NK-92 treated with Interleukin-12 subunit alpha and Interleukin-12 subunit beta, amount 100 ng/mL, for 24 hours (cell line): Measurements from ENCODE around the gene CACNA2D2.

Experiments
- DNase-seq: peaks from one replicate; lab custom pipeline; 2025; lab: John Stamatoyannopoulos, UW

CACNA2D2 gene

DNA sequence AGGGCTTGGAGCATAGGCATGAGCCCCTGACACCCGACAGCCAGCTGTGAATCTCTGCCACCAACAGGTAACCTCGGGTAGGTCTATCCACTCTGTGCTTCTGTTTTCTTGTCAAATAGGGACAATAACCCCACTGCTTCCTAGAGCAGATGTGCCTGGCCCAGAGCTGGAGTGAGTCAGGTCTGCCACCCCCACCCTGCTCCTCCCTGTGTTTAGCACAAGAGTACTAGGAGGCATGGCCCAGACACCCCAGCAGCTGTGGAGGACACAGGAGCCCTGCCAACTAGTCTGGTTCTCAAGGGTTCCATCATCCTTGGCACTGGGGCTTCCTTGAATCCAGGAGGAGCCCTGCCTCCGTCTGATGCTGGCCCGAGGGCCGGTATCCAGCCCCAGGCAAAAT, 110.4 kb downstream of the CACNA2D2 start:
- DNase-seq, result no peak

GRCh38 chr3:50392101-50392715, 111.2 kb downstream of the CACNA2D2 start:
- no peak for DNase-seq

DNA sequence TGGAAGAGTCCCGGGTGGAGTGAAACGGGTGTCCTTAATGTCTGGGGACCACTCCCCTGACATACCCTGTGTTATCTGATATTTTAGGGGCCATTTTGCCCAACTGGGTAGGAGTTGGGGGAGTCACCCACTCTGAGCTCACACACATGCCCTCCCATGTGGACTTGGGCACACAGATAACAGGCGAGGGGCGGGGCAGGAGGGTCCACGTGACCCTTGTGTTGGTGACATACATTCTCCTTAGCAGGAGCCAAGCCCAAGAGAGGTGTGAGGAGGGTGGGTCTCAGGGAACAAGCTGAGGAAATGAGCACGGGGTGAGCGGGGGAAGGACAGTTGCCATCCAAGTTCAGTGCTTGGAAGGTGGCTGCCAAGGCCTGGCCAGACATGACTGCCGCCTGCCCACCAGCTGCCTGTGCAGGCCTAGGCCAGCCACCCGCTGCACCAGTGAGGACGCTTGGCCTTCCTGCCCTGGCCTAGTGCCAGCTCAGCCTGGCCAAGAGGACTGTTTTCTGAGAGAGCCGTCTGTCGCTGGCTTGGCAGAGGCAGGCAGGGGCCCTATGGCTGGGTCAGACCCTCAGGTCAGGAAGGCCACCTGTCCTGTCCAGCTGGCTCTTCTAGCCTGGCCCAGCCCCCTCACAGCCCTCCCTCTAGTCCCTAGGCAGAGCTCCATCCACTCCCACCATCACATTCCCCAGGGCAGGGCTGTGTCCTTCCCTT, 112.8 kb downstream of the CACNA2D2 start:
- DNase-seq, result no peak

DNA sequence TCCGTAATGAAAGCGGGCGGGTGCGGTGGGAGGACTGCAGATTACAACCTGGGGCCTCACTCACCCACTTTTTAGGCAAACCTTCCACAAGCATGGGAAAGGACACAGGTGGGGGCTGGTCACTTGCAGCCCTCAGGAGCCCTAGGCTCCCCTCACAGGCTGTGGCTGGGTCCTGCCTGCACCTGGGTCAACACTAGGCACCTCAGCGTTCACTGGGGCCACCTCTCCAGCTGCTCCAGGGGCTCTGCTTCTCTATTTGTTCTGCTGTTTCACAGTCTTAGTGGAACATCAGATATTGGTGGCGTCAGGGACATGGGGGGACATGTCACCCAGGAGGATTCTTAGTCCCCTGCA, 114.0 kb downstream of the CACNA2D2 start:
- no peak for DNase-seq

- DNase-seq, result no peak
Observed at GRCh38 chr3:50388720-50389413, 114.6 kb downstream of the CACNA2D2 start.

GRCh38 chr3:50388016-50388719, 115.3 kb downstream of the CACNA2D2 start:
- no peak for DNase-seq

GRCh38 chr3:50385754-50386153, 117.7 kb downstream of the CACNA2D2 start:
- no peak for DNase-seq

GRCh38 chr3:50383750-50384149, 119.7 kb downstream of the CACNA2D2 start:
- no peak for DNase-seq

DNA sequence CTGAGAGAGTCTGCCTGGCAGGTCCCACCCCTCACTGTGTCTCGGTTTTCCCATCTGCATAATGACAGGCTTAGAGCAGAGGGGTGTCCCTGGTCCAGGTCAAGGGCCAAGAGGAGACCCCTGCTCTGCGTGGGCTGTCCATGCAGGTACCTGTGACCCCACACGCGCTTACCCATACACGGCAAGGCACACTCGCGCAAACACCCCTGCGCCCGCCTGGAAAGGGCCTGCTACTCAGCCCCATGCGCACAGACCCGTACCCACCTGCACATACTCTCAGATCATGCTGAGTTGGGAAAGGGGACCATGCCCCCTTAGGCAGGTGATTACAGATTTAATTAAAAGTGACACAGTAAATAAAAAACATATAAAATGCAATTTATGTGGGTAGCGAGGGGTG, 120.7 kb downstream of the CACNA2D2 start:
- no peak for DNase-seq

- DNase-seq, result no peak
Observed at GRCh38 chr3:50381383-50381782, 122.1 kb downstream of the CACNA2D2 start.

DNA sequence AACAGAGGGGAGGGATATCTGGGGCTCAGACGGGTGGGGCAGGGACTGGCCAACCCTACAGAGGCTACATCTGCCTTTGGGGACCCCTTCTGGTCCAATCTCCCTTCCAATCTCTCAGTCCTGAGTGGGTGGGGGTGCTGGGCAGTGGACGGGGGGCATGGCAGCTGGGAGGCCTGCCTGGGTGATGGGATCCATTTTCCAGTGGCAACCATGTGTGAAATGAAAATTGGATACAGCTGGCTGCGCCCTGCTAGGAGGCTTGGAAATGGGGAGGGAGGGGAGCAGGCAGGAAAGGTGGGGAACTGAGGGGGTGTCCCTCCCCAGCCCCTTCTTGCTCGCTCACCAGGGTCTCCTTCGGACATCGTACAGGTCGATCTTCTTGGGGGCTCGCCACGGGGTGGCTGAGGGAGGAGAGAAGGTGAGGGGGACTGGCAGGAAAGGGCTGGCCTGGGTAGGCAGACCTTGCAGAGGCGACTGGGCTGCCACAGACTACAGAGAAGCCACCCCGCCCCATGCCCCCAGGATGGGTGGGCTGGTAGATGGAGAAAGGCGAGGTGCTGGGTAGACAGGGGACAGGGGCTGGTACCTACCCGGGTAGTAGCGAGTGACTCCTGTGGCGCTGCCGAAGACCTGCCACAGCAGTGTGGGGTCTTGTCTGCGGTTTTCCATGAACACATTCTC, 122.9 kb downstream of the CACNA2D2 start:
- no peak for DNase-seq

DNA sequence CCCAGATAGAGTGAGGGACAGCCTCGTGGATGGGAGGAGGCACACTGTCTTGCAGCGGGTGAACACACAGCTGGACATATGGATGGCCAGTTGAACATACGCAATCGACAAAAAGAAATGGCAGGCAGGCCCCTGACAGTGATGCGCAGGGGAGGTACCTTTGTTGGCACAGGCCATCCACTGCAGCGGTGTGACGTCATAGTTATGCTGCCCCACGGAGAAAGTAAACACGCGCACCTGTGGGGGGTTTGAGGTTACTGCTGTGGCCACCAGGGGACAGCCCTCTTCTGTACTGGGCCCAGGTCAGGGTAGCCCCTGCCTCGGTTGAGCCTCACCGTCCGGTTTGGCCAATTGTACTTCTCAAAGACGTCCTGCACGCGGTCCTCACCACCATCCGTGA, 124.7 kb downstream of the CACNA2D2 start:
- DNase-seq, result no peak

DNA sequence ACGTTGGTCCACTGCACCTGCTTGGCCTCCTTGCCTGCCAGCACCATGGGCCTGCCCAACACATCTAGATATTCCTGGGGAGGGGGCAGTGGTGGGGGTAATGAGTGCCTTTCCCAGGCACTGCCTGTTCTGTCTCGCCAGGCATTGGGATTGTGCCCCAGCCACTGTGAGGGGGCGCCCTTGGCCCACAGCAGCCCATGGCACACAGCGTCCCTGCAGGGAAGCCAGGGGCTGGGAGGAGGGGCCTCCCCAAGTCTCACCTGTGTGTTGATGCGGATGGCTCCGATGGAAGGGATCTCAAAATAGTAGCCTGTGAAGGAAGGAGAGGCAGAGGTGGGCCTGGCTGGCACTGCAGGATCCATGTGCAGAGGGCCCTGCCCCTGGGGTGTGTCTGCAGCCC, 125.4 kb downstream of the CACNA2D2 start:
- no peak for DNase-seq

DNA sequence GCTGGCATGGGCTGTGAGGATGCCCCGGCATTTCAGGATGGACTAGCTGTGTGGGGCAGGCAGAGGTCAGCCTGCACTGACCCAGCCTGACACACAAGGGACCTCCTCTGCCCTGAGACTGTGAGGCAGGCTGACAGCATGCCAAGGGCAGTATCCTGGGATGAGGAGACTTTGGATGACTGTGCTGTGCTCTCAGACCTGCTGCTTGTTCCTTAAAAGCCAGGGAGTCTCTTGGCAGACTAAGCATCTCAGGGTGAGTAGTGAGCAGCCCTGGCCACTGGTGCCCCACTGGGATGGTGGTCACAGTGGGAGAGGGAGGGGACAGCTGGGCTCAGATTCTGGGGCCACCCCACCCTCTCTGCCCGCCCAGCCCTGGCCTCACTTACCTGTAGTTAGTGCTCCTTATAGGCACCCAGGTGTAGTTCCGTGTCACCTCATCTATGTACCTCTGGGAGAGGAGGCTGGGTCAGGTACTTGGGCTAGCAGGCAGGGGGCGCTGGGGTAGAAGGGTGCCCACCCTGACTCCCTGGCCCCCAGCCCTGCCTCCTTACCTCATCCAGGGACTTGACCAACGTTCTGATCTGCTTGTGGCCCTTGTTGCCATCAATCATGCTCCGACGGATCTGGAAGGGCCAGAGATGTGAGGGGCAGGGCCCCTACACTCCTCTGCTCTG, 128.0 kb downstream of the CACNA2D2 start:
- DNase-seq, result no peak

- DNase-seq, result no peak
Observed at GRCh38 chr3:50374363-50375257, 128.8 kb downstream of the CACNA2D2 start.

DNA sequence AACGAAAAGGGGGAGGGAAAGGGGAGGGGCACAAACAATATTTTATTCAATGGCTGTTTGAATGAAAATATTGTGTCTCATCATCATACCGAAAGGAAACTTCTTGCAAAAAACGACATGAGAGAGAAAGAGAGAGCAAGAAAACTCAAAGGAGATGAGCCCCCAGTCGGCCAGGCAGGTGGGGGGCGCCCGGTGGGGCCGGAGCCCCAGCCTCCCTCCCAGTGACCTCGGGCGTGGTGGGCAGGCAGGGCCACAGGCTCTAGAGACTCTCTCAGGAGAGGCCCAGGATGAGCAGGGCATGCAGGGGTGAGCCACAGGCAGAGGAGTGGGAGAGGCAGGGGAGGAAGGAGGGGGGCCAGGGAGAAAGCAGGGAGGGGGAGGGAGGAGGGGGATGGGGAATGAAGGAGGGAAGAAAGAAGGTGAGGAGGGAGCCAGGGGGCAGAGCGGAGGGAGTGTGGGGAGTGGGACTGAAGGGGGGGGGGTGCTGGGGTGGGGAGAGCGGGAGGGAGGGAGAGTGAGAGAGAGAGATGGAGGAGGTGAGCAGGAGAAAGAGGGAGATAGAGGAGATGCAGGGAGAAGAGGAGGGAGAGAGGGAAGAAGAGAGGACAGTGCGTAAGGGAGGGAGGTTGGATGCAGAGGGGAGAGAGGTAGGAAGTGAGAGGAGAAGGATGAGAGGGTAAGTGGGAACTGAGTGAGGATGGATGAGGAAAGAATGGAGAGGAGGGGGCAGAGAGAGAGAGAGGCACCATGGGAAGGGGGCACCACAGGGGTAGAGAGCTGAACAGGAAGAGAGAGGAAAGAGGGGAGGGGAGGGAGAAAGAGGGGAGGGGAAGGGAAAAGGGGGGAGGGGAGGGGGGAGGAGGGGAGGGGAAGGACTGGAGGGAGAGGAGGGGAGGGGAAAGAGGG, 130.0 kb downstream of the CACNA2D2 start:
- DNase-seq, result no peak

- DNase-seq, result no peak
Observed at GRCh38 chr3:50372349-50372748, 131.1 kb downstream of the CACNA2D2 start.

DNA sequence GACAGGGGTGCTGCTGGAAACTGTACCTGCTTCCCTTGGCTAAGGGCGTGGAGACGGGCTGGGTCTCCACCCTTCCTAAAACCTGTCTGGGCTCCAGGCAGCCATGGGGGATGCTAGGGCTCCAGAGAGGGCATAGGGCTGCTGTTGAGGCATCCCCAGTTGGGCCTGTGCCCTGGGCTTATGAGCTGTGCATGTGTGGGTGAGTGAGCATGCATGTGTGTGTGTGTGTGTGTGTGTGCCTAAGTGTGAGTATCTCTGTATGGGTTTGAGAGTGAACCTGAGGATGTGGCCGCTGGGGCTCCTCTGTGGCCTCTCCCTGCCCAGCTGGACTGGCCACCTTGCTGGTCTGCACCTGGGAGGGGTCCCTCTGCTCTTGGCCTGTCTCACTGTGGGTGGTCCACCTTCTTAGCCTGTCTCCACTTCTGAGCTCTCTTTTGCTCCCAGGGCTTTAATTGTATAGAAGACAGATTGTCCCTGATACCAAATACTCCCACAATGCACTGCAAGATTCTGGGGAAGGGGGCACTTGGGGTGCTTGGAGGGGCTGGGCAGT, 132.2 kb downstream of the CACNA2D2 start:
- no peak for DNase-seq

GRCh38 chr3:50370594-50370993, 132.8 kb downstream of the CACNA2D2 start:
- DNase-seq, result no peak
